SU-DHL-6 (cell line): ENCODE data around the gene SPACA5.

ENCODE experiments used
- EZH2phosphoT487 ChIP-seq: fragments of 200-600 bp; sonication (generic), shearing (Covaris generic); conservative IDR thresholded peaks from 2 replicates; pipeline ENCODE4 v1.6.1; 2018; ENCODE audit warnings: mild to moderate bottlenecking, antibody characterized with exemption, low read length, moderate library complexity, mixed read lengths
- TF ChIP-seq, protein P1 (sequence below): fragments of 200-600 bp; sonication (generic); IDR thresholded peaks from one replicate; pipeline ENCODE4 v1.5.1; 2017; ENCODE audit warnings: antibody characterized with exemption, mild to moderate bottlenecking, low read length, moderate library complexity; ENCODE audit not compliant: insufficient read depth, poor library complexity, severe bottlenecking

DNA sequence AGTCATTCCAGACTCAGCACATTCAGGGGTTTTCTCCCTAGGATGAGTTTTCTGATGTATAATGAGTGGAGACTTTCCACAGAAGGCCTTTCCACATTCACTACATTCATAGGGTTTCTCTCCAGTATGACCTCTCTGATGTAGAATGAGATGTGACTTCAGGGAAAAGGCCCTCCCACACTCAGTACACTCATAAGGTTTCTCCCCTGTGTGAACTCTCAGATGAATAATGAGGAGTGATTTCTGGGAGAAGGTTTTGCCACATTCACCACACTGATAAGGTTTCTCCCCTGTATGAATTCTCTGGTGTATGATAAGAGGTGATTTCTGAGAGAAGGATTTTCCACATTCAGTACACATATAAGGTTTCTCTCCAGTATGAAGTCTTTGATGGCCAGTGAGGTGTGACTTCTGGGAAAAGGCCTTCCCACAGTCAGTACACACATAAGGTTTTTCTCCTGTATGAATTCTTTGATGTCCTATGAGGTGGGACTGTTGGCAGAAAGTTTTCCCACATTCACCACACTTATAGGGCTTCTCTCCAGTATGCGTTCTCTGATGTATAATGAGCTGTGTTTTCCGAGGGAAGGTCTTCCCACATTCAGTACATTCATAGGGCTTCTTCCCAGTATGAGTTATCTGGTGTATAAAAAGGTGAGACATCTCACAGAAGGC lies 52.0 kb downstream of the SPACA5 start:
- TF ChIP-seq, protein P1, sequence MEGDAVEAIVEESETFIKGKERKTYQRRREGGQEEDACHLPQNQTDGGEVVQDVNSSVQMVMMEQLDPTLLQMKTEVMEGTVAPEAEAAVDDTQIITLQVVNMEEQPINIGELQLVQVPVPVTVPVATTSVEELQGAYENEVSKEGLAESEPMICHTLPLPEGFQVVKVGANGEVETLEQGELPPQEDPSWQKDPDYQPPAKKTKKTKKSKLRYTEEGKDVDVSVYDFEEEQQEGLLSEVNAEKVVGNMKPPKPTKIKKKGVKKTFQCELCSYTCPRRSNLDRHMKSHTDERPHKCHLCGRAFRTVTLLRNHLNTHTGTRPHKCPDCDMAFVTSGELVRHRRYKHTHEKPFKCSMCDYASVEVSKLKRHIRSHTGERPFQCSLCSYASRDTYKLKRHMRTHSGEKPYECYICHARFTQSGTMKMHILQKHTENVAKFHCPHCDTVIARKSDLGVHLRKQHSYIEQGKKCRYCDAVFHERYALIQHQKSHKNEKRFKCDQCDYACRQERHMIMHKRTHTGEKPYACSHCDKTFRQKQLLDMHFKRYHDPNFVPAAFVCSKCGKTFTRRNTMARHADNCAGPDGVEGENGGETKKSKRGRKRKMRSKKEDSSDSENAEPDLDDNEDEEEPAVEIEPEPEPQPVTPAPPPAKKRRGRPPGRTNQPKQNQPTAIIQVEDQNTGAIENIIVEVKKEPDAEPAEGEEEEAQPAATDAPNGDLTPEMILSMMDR = no peak
- TF ChIP-seq EZH2phosphoT487 = no peak
